ENCODE results near the gene KCNK18.
A peak's percentile ranks its signal among the peaks of the same experiment; 100 is the strongest.
"Not testable (repeated sequence)": the region's sequence is repeated elsewhere in the genome, so short reads cannot be mapped to it uniquely, and the experiment has no call there.

Gene KCNK18

GRCh38 chr10:117170244-117170643, 27.0 kb upstream of the KCNK18 start:
- DNase-seq = no peak
- ATAC-seq = no peak

GRCh38 chr10:117174439-117175214, 22.7 kb upstream of the KCNK18 start:
- ATAC-seq = peak; percentile 78

GRCh38 chr10:117175215-117175900, 21.9 kb upstream of the KCNK18 start:
- ATAC-seq (peak; percentile 29), DNase-seq (peak; percentile 32)

More at GRCh38 chr10:117174439-117175214, 22.7 kb upstream of the KCNK18 start:
- DNase-seq = peak; percentile 86

- DNase-seq (peak; percentile 84), ATAC-seq (peak; percentile 35)
Observed at GRCh38 chr10:117175901-117176534, 21.3 kb upstream of the KCNK18 start.

GRCh38 chr10:117178190-117178589, 19.1 kb upstream of the KCNK18 start:
- ATAC-seq = no peak
- DNase-seq = no peak

GRCh38 chr10:117184296-117184695, 13.0 kb upstream of the KCNK18 start:
- ATAC-seq (no peak), DNase-seq (no peak)

GRCh38 chr10:117184821-117185220, 12.5 kb upstream of the KCNK18 start:
- DNase-seq = no peak
- no peak for ATAC-seq

GRCh38 chr10:117185817-117186216, 11.5 kb upstream of the KCNK18 start:
- not testable (repeated sequence) for ATAC-seq

GRCh38 chr10:117186832-117187615, 10.3 kb upstream of the KCNK18 start:
- ATAC-seq = no peak
- no peak for DNase-seq

More at GRCh38 chr10:117185817-117186216, 11.5 kb upstream of the KCNK18 start:
- DNase-seq = not testable (repeated sequence)

- DNase-seq (no peak), ATAC-seq (no peak)
Observed at GRCh38 chr10:117188371-117188770, 8.9 kb upstream of the KCNK18 start.

- ATAC-seq (no peak), DNase-seq (no peak)
Observed at GRCh38 chr10:117189557-117189956, 7.7 kb upstream of the KCNK18 start.

GRCh38 chr10:117198088-117198487, 799 bp downstream of the KCNK18 start:
- ATAC-seq (no peak), DNase-seq (no peak)

GRCh38 chr10:117201826-117202225, 4.5 kb downstream of the KCNK18 start:
- no peak for DNase-seq
- no peak for ATAC-seq

- no peak for DNase-seq
- ATAC-seq = no peak
Observed at GRCh38 chr10:117204316-117204715, 7.0 kb downstream of the KCNK18 start.

GRCh38 chr10:117212176-117212575, 14.9 kb downstream of the KCNK18 start:
- ATAC-seq (no peak), DNase-seq (no peak)

- ATAC-seq = no peak
Observed at GRCh38 chr10:117214401-117214800, 17.1 kb downstream of the KCNK18 start.

GRCh38 chr10:117215079-117215478, 17.8 kb downstream of the KCNK18 start:
- ATAC-seq (no peak), DNase-seq (no peak)

More at GRCh38 chr10:117214401-117214800, 17.1 kb downstream of the KCNK18 start:
- DNase-seq = no peak

- no peak for ATAC-seq
- no peak for DNase-seq
Observed at GRCh38 chr10:117216028-117216427, 18.7 kb downstream of the KCNK18 start.

- ATAC-seq (peak; percentile 80), DNase-seq (peak; percentile 81)
Observed at GRCh38 chr10:117216611-117217195, 19.4 kb downstream of the KCNK18 start.

- ATAC-seq (no peak), DNase-seq (peak; percentile 22)
Observed at GRCh38 chr10:117217196-117217761, 20.0 kb downstream of the KCNK18 start.

- DNase-seq (no peak), ATAC-seq (no peak)
Observed at GRCh38 chr10:117218654-117219053, 21.4 kb downstream of the KCNK18 start.

Data from stimulated activated naive CD8-positive, alpha-beta T cell treated with anti-CD3 and anti-CD28 coated beads, Interleukin-15, Interleukin-2, amounts not matched to agents 100 U/mL and 50 U/mL, for 24 hours (primary cell).